K562 (cell line): ENCODE data around the gene NALCN. TPM values are rescaled to one million over a fixed set of nuclear protein-coding genes. Genes with fewer than 3 reads are reported as not detected.

Experiments used
- ATAC-seq: fragments of 200-7000 bp; cut with Tn5 transposase; 3 replicates; pipeline ENCODE4 v1.9.1; 2020; ENCODE audit warnings: moderate library complexity
- BruUV-seq: library from RNA; stranded (reverse); fragments of 400-500 nt; replicated peaks from 2 replicates; lab custom pipeline; 2021; lab: Mats Ljungman, UMichigan
- CTCF ChIA-PET: fragments of 300-600 bp; formaldehyde crosslinking; extraction: SDS; loops from one replicate; lab custom pipeline; 2021; ENCODE audit warnings: low intra/inter-chr PET ratio; lab: Yijun Ruan, JAX
- POLR2A ChIA-PET: fragments of 300-600, 350-650 bp; sonication (Branson Sonifier 250); formaldehyde crosslinking; extraction: SDS; loops from one replicate; lab custom pipeline; 2021; ENCODE audit warnings: antibody characterized with exemption, inconsistent platforms; lab: Yijun Ruan, JAX
- DNase-seq, 4 experiments: peaks; one replicate each; pipeline versions ENCODE4 v3.0.0 to v3.0.0-alpha.2; 2011 to 2018; ENCODE audit warnings: low spot score in 3 of 4, mixed read lengths in 3 of 4; ENCODE audit errors: extremely low read depth in 1 of 4
- FAIRE-seq: peaks from 2 replicates; lab custom pipeline; 2011; peaks lifted over from hg19 to GRCh38; lab: Jason Lieb, UNC
- H2AFZ ChIP-seq: 2 replicates; pipeline ENCODE4 v1.6.0; 2011; ENCODE audit warnings: low read depth, low read length, control low read depth, inconsistent platforms
- H3K27ac ChIP-seq: fragments of 200-600 bp; 3 replicates; pipeline ENCODE4 v1.8.0; 2011; ENCODE audit warnings: low read depth, mild to moderate bottlenecking, control low read depth, inconsistent platforms, low read length, moderate library complexity, mixed read lengths; ENCODE audit errors: extremely low read depth
- H3K27me3 ChIP-seq, 2 experiments: fragments of 300-600 bp in 1 of 2; 2 replicates in 1 of 2; 3 replicates in 1 of 2; pipeline versions ENCODE4 v1.6.0 to v1.8.0; 2011; ENCODE audit warnings: inconsistent platforms in 2 of 2, low read length in 2 of 2, mild to moderate bottlenecking in 1 of 2, mixed read lengths in 1 of 2, moderate library complexity in 1 of 2; ENCODE audit not compliant: control insufficient read depth in 2 of 2, insufficient read depth in 2 of 2
- H3K36me3 ChIP-seq: fragments of 300-600 bp; 3 replicates; pipeline ENCODE4 v1.8.0; 2011; ENCODE audit warnings: mild to moderate bottlenecking, low read length, inconsistent platforms; ENCODE audit not compliant: control insufficient read depth, insufficient read depth
- H3K4me1 ChIP-seq, 2 experiments: fragments of 200-600 bp in 1 of 2; replicated peaks in 1 of 2; 2 replicates in 1 of 2; 3 replicates in 1 of 2; pipeline versions ENCODE4 v1.5.1 to v1.8.0; 2011; ENCODE audit warnings: inconsistent platforms in 2 of 2, low read length in 2 of 2, mild to moderate bottlenecking in 1 of 2, mixed read lengths in 1 of 2, moderate library complexity in 1 of 2; ENCODE audit not compliant: control insufficient read depth in 2 of 2, insufficient read depth in 2 of 2
- H3K4me2 ChIP-seq: 2 replicates; pipeline ENCODE4 v1.6.1; 2011; ENCODE audit warnings: low read length, control low read depth, inconsistent platforms, mixed read lengths; ENCODE audit not compliant: insufficient read depth
- H3K4me3 ChIP-seq: fragments of 200-600 bp; sonication (generic), shearing (Covaris generic); 2 replicates; pipeline ENCODE4 v1.5.1; 2016; ENCODE audit warnings: control low read depth, inconsistent platforms
- H3K79me2 ChIP-seq: fragments of 200-600 bp; 3 replicates; pipeline ENCODE4 v1.8.0; 2011; ENCODE audit warnings: low read length, inconsistent platforms; ENCODE audit not compliant: control insufficient read depth, insufficient read depth
- H3K9ac ChIP-seq, 2 experiments: 2 replicates each; pipeline versions ENCODE4 v1.6.0 to v1.6.1; 2011; ENCODE audit warnings: low read depth in 2 of 2, low read length in 2 of 2, control low read depth in 1 of 2, inconsistent platforms in 1 of 2, mild to moderate bottlenecking in 1 of 2, mixed read lengths in 1 of 2; ENCODE audit not compliant: insufficient read depth in 1 of 2
- H3K9me1 ChIP-seq: one replicate; pipeline ENCODE4 v1.6.0; 2011; ENCODE audit warnings: inconsistent platforms, mild to moderate bottlenecking, low read length, moderate library complexity; ENCODE audit not compliant: control insufficient read depth, insufficient read depth
- H3K9me3 ChIP-seq: replicated peaks from 2 replicates; pipeline ENCODE4 v1.5.1; 2011; ENCODE audit warnings: low read depth, low read length, inconsistent platforms; ENCODE audit not compliant: control insufficient read depth, insufficient read depth
- H4K20me1 ChIP-seq: replicated peaks from 2 replicates; pipeline ENCODE4 v1.6.1; 2011; ENCODE audit warnings: low read length, inconsistent platforms, mixed read lengths; ENCODE audit not compliant: control insufficient read depth, insufficient read depth
- IRF9 ChIP-seq: fragments of 450-650 bp; IDR thresholded peaks from 2 replicates; pipeline ENCODE4 v1.6.1; 2016; ENCODE audit warnings: missing biosample characterization, missing genetic modification characterization
- PHB ChIP-seq: fragments of 250-450 bp; sonication (Bioruptor Pico); IDR thresholded peaks from 2 replicates; pipeline ENCODE4 v1.5.0; 2021
- TEAD1 ChIP-seq, 2 experiments: fragments of 450-650 bp in 1 of 2; sonication (generic) in 1 of 2; formaldehyde crosslinking; IDR thresholded peaks; 2 replicates each; pipeline versions ENCODE4 v1.4.0 to v1.8.0; 2020 to 2022; ENCODE audit warnings: mild to moderate bottlenecking in 2 of 2, missing genetic modification reagents in 1 of 2
- ZNF274 ChIP-seq: IDR thresholded peaks from 2 replicates; pipeline ENCODE4 v1.6.1; 2011; ENCODE audit warnings: low read depth, mild to moderate bottlenecking, low read length, moderate library complexity, borderline replicate concordance
- ZNF609 ChIP-seq: sonication (generic); formaldehyde crosslinking; IDR thresholded peaks from 2 replicates; pipeline ENCODE4 v1.8.1; 2023; ENCODE audit warnings: missing genetic modification reagents, mild to moderate bottlenecking, borderline replicate concordance
- ZNF830 ChIP-seq: fragments of 250-450 bp; sonication (Bioruptor Pico); IDR thresholded peaks from 2 replicates; pipeline ENCODE4 v1.5.0; 2021; ENCODE audit warnings: mild to moderate bottlenecking
- WGBS: fragments of 100-300 bp; shearing (Covaris generic); methylation state at CpG from one replicate; pipeline ENCODE4 v1.1.6; 2016; ENCODE audit warnings: low coverage, mixed read lengths; ENCODE audit not compliant: insufficient coverage; ENCODE audit errors: missing lambda C conversion rate; 5-methylcytosine and 5-hydroxymethylcytosine counted together
- in situ Hi-C: fragments of 300-500 bp; cut with MboI; formaldehyde crosslinking; loops from 4 replicates; pipeline ENCODE4 v1.15.0; 2018; ENCODE audit warnings: inconsistent platforms, mixed read lengths
- intact Hi-C: fragments of 100-400 bp; cut with micrococcal nuclease; formaldehyde crosslinking; loops from 2 replicates; pipeline ENCODE4 v1.14.2; 2022
- polyA plus RNA-seq, 8 experiments: library from polyadenylated mRNA; depleted of rRNA in 4 of 8; stranded (reverse) in 5 of 8; unstranded in 3 of 8; fragments of >200 nt; fragmentation: Nextera tagmentation in 2 of 8; fragmentation: Illumina TruSeq in 1 of 8; extraction: Ambion mirVana in 2 of 8; extraction: Trizol in 1 of 8; gene quantifications; 2 replicates each; pipeline versions ENCODE4 v1.2.1 to v1.2.3, GENCODE V29; 2011 to 2014; ENCODE audit warnings: inconsistent platforms in 1 of 8, missing spikeins in 1 of 8
- total RNA-seq, 7 experiments: library from RNA; depleted of rRNA in 6 of 7; stranded (reverse); fragments of >200 nt in 6 of 7; fragmentation: Illumina TruSeq in 2 of 7; extraction: Trizol in 2 of 7; gene quantifications; 2 replicates each; pipeline versions ENCODE4 v1.2.1 to v1.2.3, GENCODE V29; 2011 to 2021; ENCODE audit warnings: low replicate concordance in 1 of 7

Gene NALCN
- total and polyA plus RNA-seq, 9 of the 15 experiments (the other 6 are each of a cell fraction or from before 2014, with no cell fraction given), result not detected

- TF ChIP-seq IRF9 (tag) (no peak), ZNF274 (no peak), PHB (CRISPR knock-in tag) (no peak)
- DNase-seq, result no peak
- WGBS, result 3% methylated on average over 4 of the region's 4 CpGs
- H2AFZ ChIP-seq, result no peak overlapping the region
- no peak overlapping the region for H3K4me2 ChIP-seq
- intact Hi-C loops, result no loop called here
- H3K4me1 ChIP-seq, result no peaks in the 10 kb centered on the region
- H3K9ac ChIP-seq, result no peak overlapping the region
- no peaks in the 10 kb centered on the region for H3K9me1 ChIP-seq
- no peaks in the 10 kb centered on the region for H3K9me3 ChIP-seq
- BruUV-seq, result no TSS peak
- no peaks in the 10 kb centered on the region for H3K36me3 ChIP-seq
- H3K27ac ChIP-seq, result no peak overlapping the region
- ChIA-PET POLR2A (no interaction called here), CTCF (no interaction called here)
- FAIRE-seq, result no peak
- H3K4me3 ChIP-seq, result no peak overlapping the region
- ATAC-seq, result no peak
- H3K27me3 ChIP-seq, result no peaks in the 10 kb centered on the region
- no peaks in the 10 kb centered on the region for H4K20me1 ChIP-seq
- no peaks in the 10 kb centered on the region for H3K79me2 ChIP-seq
- in situ Hi-C loops, result no loop called here
Measured at GRCh38 chr13:101308247-101309013, 107.9 kb downstream of the NALCN start.

- in situ Hi-C loops, result no loop called here
- H3K4me3 ChIP-seq, result no peak overlapping the region
- TF ChIP-seq ZNF830 (no peak), ZNF609 (CRISPR knock-in tag) (no peak), TEAD1 (CRISPR knock-in tag; IDR thresholded peaks at IDR 0.05) (no peak)
Measured at GRCh38 chr13:101307181-101307701, 109.1 kb downstream of the NALCN start.

More at GRCh38 chr13:101307181-101307701, 109.1 kb downstream of the NALCN start:
- H3K27ac ChIP-seq, result no peak overlapping the region
- FAIRE-seq (no peak), DNase-seq (no peak), ATAC-seq (no peak)
- H3K4me1 ChIP-seq, result no peaks in the 10 kb centered on the region
- BruUV-seq, result no TSS peak
- H3K79me2 ChIP-seq, result no peaks in the 10 kb centered on the region
- no peaks in the 10 kb centered on the region for H3K36me3 ChIP-seq
- no peaks in the 10 kb centered on the region for H4K20me1 ChIP-seq
- no peaks in the 10 kb centered on the region for H3K9me1 ChIP-seq
- 0% methylated on average over 5 of the region's 5 CpGs for WGBS
- CTCF ChIA-PET, result no interaction called here
- intact Hi-C loops, result no loop called here
- H3K27me3 ChIP-seq, result no peaks in the 10 kb centered on the region
- POLR2A ChIA-PET, result no interaction called here
- no peak overlapping the region for H3K9ac ChIP-seq
- H3K4me2 ChIP-seq, result no peak overlapping the region
- H2AFZ ChIP-seq, result no peak overlapping the region
- H3K9me3 ChIP-seq, result no peaks in the 10 kb centered on the region
